Daoy (cell line): ENCODE results near the gene BBIP1. TPM values are rescaled to one million over a fixed set of nuclear protein-coding genes. Genes with fewer than 3 reads are reported as not detected.

Experiments
- DNase-seq: peaks from one replicate; pipeline ENCODE4 v3.0.0-alpha.2; 2015; ENCODE audit warnings: low read depth
- total RNA-seq: library from RNA; depleted of rRNA; stranded (reverse); fragments of >200 nt; shearing (Covaris generic); gene quantifications from 2 replicates; pipeline ENCODE4 v1.2.3, GENCODE V29; 2014

Gene BBIP1
- total RNA-seq, 1 experiment from 2014 or later = 13.2 TPM

GRCh38 chr10:110863956-110864355, 55.0 kb downstream of the BBIP1 start:
- DNase-seq = no peak

- DNase-seq = no peak
Observed at GRCh38 chr10:110863361-110863760, 55.6 kb downstream of the BBIP1 start.

GRCh38 chr10:110862961-110863360, 56.0 kb downstream of the BBIP1 start:
- no peak for DNase-seq

- DNase-seq = no peak
Observed at GRCh38 chr10:110861930-110862649, 56.9 kb downstream of the BBIP1 start.

GRCh38 chr10:110861476-110861875, 57.5 kb downstream of the BBIP1 start:
- no peak for DNase-seq

- DNase-seq = no peak
Observed at GRCh38 chr10:110860576-110861241, 58.3 kb downstream of the BBIP1 start.

GRCh38 chr10:110859973-110860376, 59.0 kb downstream of the BBIP1 start:
- no peak for DNase-seq

- no peak for DNase-seq
Observed at GRCh38 chr10:110859206-110859972, 59.6 kb downstream of the BBIP1 start.

- no peak for DNase-seq
Observed at GRCh38 chr10:110858297-110858934, 60.6 kb downstream of the BBIP1 start.

- DNase-seq = no peak
Observed at GRCh38 chr10:110857265-110858171, 61.5 kb downstream of the BBIP1 start.

- DNase-seq = no peak
Observed at GRCh38 chr10:110853921-110854605, 64.9 kb downstream of the BBIP1 start.

- no peak for DNase-seq
Observed at GRCh38 chr10:110852947-110853346, 66.0 kb downstream of the BBIP1 start.

- DNase-seq = peak; percentile 21
Observed at GRCh38 chr10:110852255-110852896, 66.6 kb downstream of the BBIP1 start.

- DNase-seq = no peak
Observed at GRCh38 chr10:110851020-110851612, 67.9 kb downstream of the BBIP1 start.

GRCh38 chr10:110850099-110850498, 68.9 kb downstream of the BBIP1 start:
- no peak for DNase-seq
